DND-41 (cell line): Measurements from ENCODE around the gene RASSF10.

ENCODE experiments used
- EZH2 ChIP-seq: IDR thresholded peaks from 3 replicates; pipeline ENCODE4 v1.6.1; 2012; ENCODE audit warnings: borderline replicate concordance, low read depth, mild to moderate bottlenecking, moderate library complexity, low read length, inconsistent platforms; ENCODE audit not compliant: severe bottlenecking
- TF ChIP-seq, protein P1 (sequence below): IDR thresholded peaks from 2 replicates; pipeline ENCODE4 v1.5.1; 2012; ENCODE audit warnings: borderline replicate concordance, low read length, moderate library complexity, mild to moderate bottlenecking; ENCODE audit not compliant: poor library complexity, severe bottlenecking; ENCODE audit errors: extremely low read depth

- TF ChIP-seq, protein P1, sequence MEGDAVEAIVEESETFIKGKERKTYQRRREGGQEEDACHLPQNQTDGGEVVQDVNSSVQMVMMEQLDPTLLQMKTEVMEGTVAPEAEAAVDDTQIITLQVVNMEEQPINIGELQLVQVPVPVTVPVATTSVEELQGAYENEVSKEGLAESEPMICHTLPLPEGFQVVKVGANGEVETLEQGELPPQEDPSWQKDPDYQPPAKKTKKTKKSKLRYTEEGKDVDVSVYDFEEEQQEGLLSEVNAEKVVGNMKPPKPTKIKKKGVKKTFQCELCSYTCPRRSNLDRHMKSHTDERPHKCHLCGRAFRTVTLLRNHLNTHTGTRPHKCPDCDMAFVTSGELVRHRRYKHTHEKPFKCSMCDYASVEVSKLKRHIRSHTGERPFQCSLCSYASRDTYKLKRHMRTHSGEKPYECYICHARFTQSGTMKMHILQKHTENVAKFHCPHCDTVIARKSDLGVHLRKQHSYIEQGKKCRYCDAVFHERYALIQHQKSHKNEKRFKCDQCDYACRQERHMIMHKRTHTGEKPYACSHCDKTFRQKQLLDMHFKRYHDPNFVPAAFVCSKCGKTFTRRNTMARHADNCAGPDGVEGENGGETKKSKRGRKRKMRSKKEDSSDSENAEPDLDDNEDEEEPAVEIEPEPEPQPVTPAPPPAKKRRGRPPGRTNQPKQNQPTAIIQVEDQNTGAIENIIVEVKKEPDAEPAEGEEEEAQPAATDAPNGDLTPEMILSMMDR, result no peak
- TF ChIP-seq EZH2, result no peak
Measured at GRCh38 chr11:12995188-12995587, 13.9 kb upstream of the RASSF10 start.
